WERI-Rb-1 (cell line): Measurements from ENCODE around the gene CLTC.

ENCODE experiments used
- DNase-seq: peaks from one replicate; pipeline ENCODE4 v3.0.0-alpha.2; 2020
- H3K27ac ChIP-seq: fragments of 250-450 bp; sonication (Bioruptor Pico); 2 replicates; pipeline ENCODE4 v1.5.1; 2020; ENCODE audit warnings: mild to moderate bottlenecking, moderate library complexity
- H3K27me3 ChIP-seq: fragments of 250-450 bp; sonication (Bioruptor Pico); 2 replicates; pipeline ENCODE4 v1.5.1; 2021; ENCODE audit warnings: mild to moderate bottlenecking, low read depth, moderate library complexity; ENCODE audit not compliant: insufficient read depth, severe bottlenecking
- H3K36me3 ChIP-seq: fragments of 250-450 bp; sonication (Bioruptor Pico); 2 replicates; pipeline ENCODE4 v1.5.1; 2020; ENCODE audit warnings: mild to moderate bottlenecking, moderate library complexity
- H3K4me3 ChIP-seq: 2 replicates; pipeline ENCODE4 v1.5.1; 2011; ENCODE audit warnings: low read depth, mild to moderate bottlenecking, control low read depth, low read length
- H3K9me3 ChIP-seq: fragments of 250-450 bp; sonication (Bioruptor Pico); 2 replicates; pipeline ENCODE4 v1.5.1; 2021; ENCODE audit warnings: mild to moderate bottlenecking, moderate library complexity; ENCODE audit not compliant: severe bottlenecking
- TF ChIP-seq, protein P1 (sequence below): IDR thresholded peaks from 2 replicates; pipeline ENCODE4 v1.5.1; 2011; ENCODE audit warnings: low read depth, mild to moderate bottlenecking, control low read depth, inconsistent platforms, low read length

The CLTC gene

GRCh38 chr17:59707971-59708430 lies 88.3 kb downstream of the CLTC start:
- H3K27ac ChIP-seq = peak overlapping the region; percentile 74
- TF ChIP-seq, protein P1, sequence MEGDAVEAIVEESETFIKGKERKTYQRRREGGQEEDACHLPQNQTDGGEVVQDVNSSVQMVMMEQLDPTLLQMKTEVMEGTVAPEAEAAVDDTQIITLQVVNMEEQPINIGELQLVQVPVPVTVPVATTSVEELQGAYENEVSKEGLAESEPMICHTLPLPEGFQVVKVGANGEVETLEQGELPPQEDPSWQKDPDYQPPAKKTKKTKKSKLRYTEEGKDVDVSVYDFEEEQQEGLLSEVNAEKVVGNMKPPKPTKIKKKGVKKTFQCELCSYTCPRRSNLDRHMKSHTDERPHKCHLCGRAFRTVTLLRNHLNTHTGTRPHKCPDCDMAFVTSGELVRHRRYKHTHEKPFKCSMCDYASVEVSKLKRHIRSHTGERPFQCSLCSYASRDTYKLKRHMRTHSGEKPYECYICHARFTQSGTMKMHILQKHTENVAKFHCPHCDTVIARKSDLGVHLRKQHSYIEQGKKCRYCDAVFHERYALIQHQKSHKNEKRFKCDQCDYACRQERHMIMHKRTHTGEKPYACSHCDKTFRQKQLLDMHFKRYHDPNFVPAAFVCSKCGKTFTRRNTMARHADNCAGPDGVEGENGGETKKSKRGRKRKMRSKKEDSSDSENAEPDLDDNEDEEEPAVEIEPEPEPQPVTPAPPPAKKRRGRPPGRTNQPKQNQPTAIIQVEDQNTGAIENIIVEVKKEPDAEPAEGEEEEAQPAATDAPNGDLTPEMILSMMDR = no peak
- peaks cover 21% of the 10 kb centered on the region for H3K36me3 ChIP-seq
- H3K4me3 ChIP-seq = peak overlapping the region; percentile 85
- H3K27me3 ChIP-seq = no peaks in the 10 kb centered on the region
- H3K9me3 ChIP-seq = no peaks in the 10 kb centered on the region
- no peak for DNase-seq

DNA sequence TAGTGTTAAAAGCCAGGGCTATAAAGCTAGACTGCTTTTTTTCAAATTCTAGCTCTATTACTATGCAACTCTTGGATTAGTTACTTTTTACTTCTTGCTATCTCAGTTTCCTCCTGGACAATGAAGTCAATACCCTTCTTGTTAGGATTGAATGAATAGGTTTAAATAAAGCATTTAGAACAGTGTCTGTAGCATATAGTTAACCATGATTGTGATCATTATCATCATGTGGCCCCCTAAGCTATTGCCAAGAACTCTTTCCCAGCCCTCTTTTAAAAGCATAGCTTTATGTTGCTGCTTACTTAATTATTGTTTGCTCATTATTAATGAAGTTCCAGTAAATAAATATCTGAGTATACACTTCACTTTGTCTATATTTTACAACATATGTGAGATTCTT lies 92.2 kb downstream of the CLTC start:
- H3K36me3 ChIP-seq = no peaks in the 10 kb centered on the region; the same call in none of the 2 replicates
- no peak overlapping the region for H3K27ac ChIP-seq
- H3K4me3 ChIP-seq = no peak overlapping the region
- no peaks in the 10 kb centered on the region for H3K27me3 ChIP-seq
- no peak for DNase-seq
- TF ChIP-seq, protein P1 = no peak
- H3K9me3 ChIP-seq = no peaks in the 10 kb centered on the region

- no peak for DNase-seq
- TF ChIP-seq, protein P1 = no peak
- no peaks in the 10 kb centered on the region for H3K9me3 ChIP-seq
- H3K4me3 ChIP-seq = no peak overlapping the region
- no peaks in the 10 kb centered on the region for H3K27me3 ChIP-seq
- H3K36me3 ChIP-seq = no peaks in the 10 kb centered on the region; the same call in 1 of the 2 replicates
- H3K27ac ChIP-seq = no peak overlapping the region
Measured at GRCh38 chr17:59712862-59713261, 93.2 kb downstream of the CLTC start.

DNA sequence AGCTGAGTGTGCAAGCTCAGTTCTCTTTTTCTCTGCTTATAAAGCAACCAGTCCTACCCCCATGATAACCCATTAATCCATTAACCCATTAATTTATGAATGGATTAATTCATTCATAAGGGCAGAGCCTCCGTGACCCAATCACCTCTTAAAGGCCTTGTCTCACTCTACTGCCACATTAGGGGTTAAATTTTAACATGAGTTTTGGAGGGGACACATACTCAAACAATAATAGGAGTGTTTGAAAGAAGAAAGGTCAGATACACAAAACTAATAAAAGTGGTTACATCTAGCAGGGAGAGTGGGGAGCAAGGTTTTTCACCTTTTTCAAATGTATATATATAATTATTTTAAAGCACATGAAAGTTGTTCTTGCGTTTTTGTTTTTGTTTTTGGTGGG lies 94.6 kb downstream of the CLTC start:
- TF ChIP-seq, protein P1 = no peak

DNA sequence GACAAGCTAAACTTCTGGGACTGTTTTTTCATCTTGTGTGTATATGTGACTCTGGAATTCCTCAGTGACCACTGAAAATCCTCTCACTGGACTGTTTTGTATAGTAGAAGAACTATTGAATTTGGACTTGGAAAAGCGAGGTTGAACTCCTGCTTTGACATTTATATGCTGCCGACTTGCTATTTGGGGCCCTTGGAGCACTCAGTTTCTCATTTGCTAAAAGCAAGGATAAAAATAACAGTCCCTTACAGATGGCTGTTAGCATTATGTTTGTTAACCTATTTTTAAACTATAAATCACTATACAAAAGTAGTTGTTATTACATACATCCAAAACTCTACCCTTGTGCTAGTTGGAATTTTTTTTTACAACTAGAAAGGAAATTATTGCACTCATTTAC lies 96.7 kb downstream of the CLTC start:
- TF ChIP-seq, protein P1 = no peak
- no peaks in the 10 kb centered on the region; the same call in 1 of the 2 replicates for H3K36me3 ChIP-seq
- no peak overlapping the region for H3K4me3 ChIP-seq
- no peak for DNase-seq
- H3K9me3 ChIP-seq = no peaks in the 10 kb centered on the region
- H3K27me3 ChIP-seq = no peaks in the 10 kb centered on the region
- no peak overlapping the region for H3K27ac ChIP-seq

More for the DNA sequence above, 94.6 kb downstream of the CLTC start:
- H3K4me3 ChIP-seq = no peak overlapping the region
- no peak overlapping the region for H3K27ac ChIP-seq
- DNase-seq = no peak
- no peaks in the 10 kb centered on the region for H3K9me3 ChIP-seq
- no peaks in the 10 kb centered on the region; the same call in 1 of the 2 replicates for H3K36me3 ChIP-seq
- H3K27me3 ChIP-seq = no peaks in the 10 kb centered on the region

DNA sequence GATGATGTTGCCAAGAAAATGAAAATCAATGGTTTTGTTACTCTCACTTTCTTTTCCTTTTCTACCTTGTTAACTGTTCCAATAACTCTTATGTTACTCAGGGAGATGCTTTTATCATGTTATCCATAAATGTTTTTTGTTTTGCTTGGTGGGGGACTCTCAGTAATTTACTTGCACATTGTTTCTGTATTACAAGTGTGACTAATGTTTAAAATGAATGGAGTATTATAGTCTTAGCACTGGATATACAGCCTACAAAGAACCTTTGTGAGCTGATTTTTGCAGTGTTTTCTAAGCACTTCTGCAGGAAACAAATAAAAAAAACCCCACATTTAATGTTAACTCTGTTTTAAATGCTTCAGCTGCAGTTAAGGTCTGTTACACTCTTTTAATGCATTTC lies 99.8 kb downstream of the CLTC start:
- no peaks in the 10 kb centered on the region for H3K27me3 ChIP-seq
- H3K27ac ChIP-seq = no peak overlapping the region
- H3K36me3 ChIP-seq = no peaks in the 10 kb centered on the region; the same call in 1 of the 2 replicates
- no peak for DNase-seq
- TF ChIP-seq, protein P1 = no peak
- no peaks in the 10 kb centered on the region for H3K9me3 ChIP-seq
- H3K4me3 ChIP-seq = no peak overlapping the region
